Neural cell (in vitro differentiated cells): ENCODE results near the gene FGF21. TPM values are rescaled to one million over a fixed set of nuclear protein-coding genes. Genes with fewer than 3 reads are reported as not detected.

Experiments
- H2AFZ ChIP-seq: fragments of 200-600, 300-800 bp; sonication (generic), shearing (Covaris generic); 2 replicates; pipeline ENCODE4 v1.6.0; 2014; ENCODE audit warnings: low read depth, mild to moderate bottlenecking, antibody characterized with exemption, low read length, moderate library complexity
- H3F3A ChIP-seq: fragments of 200-600 bp; shearing (Covaris generic); 2 replicates; pipeline ENCODE4 v1.6.1; 2016; ENCODE audit warnings: mild to moderate bottlenecking, moderate library complexity, mixed read lengths, antibody characterized with exemption, low read length; ENCODE audit not compliant: insufficient read depth, poor library complexity, severe bottlenecking
- H3K27ac ChIP-seq: fragments of 200-600, 300-800 bp; sonication (generic), shearing (Covaris generic); 2 replicates; pipeline ENCODE4 v1.5.1; 2014; ENCODE audit warnings: mild to moderate bottlenecking, low read length, moderate library complexity
- H3K27me3 ChIP-seq: fragments of 300-800, 200-600 bp; sonication (generic), shearing (Covaris generic); 2 replicates; pipeline ENCODE4 v1.6.0; 2014; ENCODE audit warnings: mild to moderate bottlenecking, low read depth, low read length, moderate library complexity; ENCODE audit not compliant: insufficient read depth
- H3K36me3 ChIP-seq: fragments of 300-800, 200-600 bp; sonication (generic), shearing (Covaris generic); 2 replicates; pipeline ENCODE4 v1.5.1; 2014; ENCODE audit warnings: mild to moderate bottlenecking, antibody characterized with exemption, low read length, moderate library complexity; ENCODE audit not compliant: insufficient read depth
- H3K4me2 ChIP-seq: fragments of 300-800, 200-600 bp; sonication (generic), shearing (Covaris generic); 2 replicates; pipeline ENCODE4 v1.6.0; 2014; ENCODE audit warnings: mild to moderate bottlenecking, low read length
- H3K4me3 ChIP-seq: fragments of 300-800, 200-600 bp; sonication (generic), shearing (Covaris generic); 2 replicates; pipeline ENCODE4 v1.5.1; 2014; ENCODE audit warnings: mild to moderate bottlenecking, low read length, moderate library complexity
- H3K79me2 ChIP-seq: fragments of 200-600 bp; shearing (Covaris generic); replicated peaks from 2 replicates; pipeline ENCODE4 v1.6.0; 2014; ENCODE audit warnings: mild to moderate bottlenecking, low read length, moderate library complexity; ENCODE audit not compliant: insufficient read depth
- H3K9ac ChIP-seq: fragments of 300-800, 200-600 bp; sonication (generic), shearing (Covaris generic); 2 replicates; pipeline ENCODE4 v1.6.1; 2016; ENCODE audit warnings: mild to moderate bottlenecking, low read length, mixed read lengths
- H3K9me2 ChIP-seq: fragments of 200-600 bp; shearing (Covaris generic); 2 replicates; pipeline ENCODE4 v1.6.1; 2016; ENCODE audit warnings: mild to moderate bottlenecking, low read length, mixed read lengths; ENCODE audit not compliant: insufficient read depth
- H3K9me3 ChIP-seq: fragments of 200-600, 300-800 bp; sonication (generic), shearing (Covaris generic); 2 replicates; pipeline ENCODE4 v1.6.1; 2016; ENCODE audit warnings: mild to moderate bottlenecking, mixed run types, low read length, moderate library complexity, mixed read lengths
- H4K20me1 ChIP-seq: fragments of 200-600 bp; shearing (Covaris generic); 2 replicates; pipeline ENCODE4 v1.6.1; 2016; ENCODE audit warnings: mild to moderate bottlenecking, mixed run types; ENCODE audit not compliant: insufficient read depth
- EP300 ChIP-seq: fragments of 450-650 bp; conservative IDR thresholded peaks from 2 replicates; pipeline ENCODE4 v1.6.1; 2014; ENCODE audit warnings: antibody characterized with exemption, mild to moderate bottlenecking, moderate library complexity; ENCODE audit not compliant: poor library complexity, severe bottlenecking
- EZH2 ChIP-seq: fragments of 200-600, 300-800 bp; shearing (Covaris generic), sonication (generic); IDR thresholded peaks from 2 replicates; pipeline ENCODE4 v1.6.1; 2014; ENCODE audit warnings: antibody characterized with exemption, low read length, borderline replicate concordance, mild to moderate bottlenecking; ENCODE audit not compliant: insufficient read depth, poor library complexity, severe bottlenecking
- MXI1 ChIP-seq: fragments of 450-650 bp; conservative IDR thresholded peaks from 2 replicates; pipeline ENCODE4 v1.6.1; 2014; ENCODE audit warnings: antibody characterized with exemption, mild to moderate bottlenecking; ENCODE audit not compliant: poor library complexity, severe bottlenecking
- POLR2AphosphoS5 ChIP-seq: IDR thresholded peaks from 2 replicates; pipeline ENCODE4 v1.6.1; 2012
- RAD21 ChIP-seq: fragments of 450-650 bp; conservative IDR thresholded peaks from 2 replicates; pipeline ENCODE4 v1.6.1; 2014; ENCODE audit warnings: antibody characterized with exemption, mild to moderate bottlenecking, moderate library complexity
- SMC3 ChIP-seq: fragments of 450-650 bp; conservative IDR thresholded peaks from 2 replicates; pipeline ENCODE4 v1.6.1; 2014; ENCODE audit warnings: antibody characterized with exemption, mild to moderate bottlenecking, moderate library complexity; ENCODE audit not compliant: poor library complexity
- TAF1 ChIP-seq: IDR thresholded peaks from 2 replicates; pipeline ENCODE4 v1.6.1; 2012; ENCODE audit warnings: low read depth
- polyA plus RNA-seq: library from polyadenylated mRNA; depleted of rRNA; stranded (reverse); fragments of >200 nt; gene quantifications from 2 replicates; pipeline ENCODE4 v1.2.3, GENCODE V29; 2014
- TF ChIP-seq, protein P1 (sequence below): IDR thresholded peaks from 2 replicates; pipeline ENCODE4 v1.6.1; 2012; ENCODE audit warnings: borderline replicate concordance
- TF ChIP-seq, protein P2 (sequence below): fragments of 450-650 bp; IDR thresholded peaks from 2 replicates; pipeline ENCODE4 v1.5.1; 2014; ENCODE audit warnings: antibody characterized with exemption, mild to moderate bottlenecking, moderate library complexity; ENCODE audit not compliant: poor library complexity, severe bottlenecking

The FGF21 gene
- polyA plus RNA-seq, 1 donor from 2014 or later = not detected

DNA sequence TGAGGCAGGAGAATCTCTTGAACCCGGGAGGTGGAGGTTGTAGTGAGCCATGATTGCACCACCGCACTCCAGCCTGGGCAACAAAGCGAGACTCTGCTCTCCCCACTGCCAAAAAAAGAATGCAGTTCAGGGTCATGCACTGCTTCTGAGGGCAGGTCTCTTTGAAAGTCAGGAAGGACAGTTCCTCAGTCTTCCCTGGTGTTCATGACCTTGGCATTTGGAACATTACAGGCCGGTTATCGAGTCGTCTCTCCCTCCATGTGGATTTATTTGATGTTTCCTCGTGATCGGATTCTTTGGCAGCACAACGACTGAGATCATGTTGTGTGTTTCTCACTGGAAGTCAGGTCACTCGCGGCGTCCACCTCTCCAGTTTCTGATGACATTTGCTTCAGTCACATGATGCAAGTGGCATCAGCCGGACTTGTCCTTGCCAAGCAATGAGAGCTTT is 17.2 kb downstream of the FGF21 start:
- H3K79me2 ChIP-seq = no peaks in the 10 kb centered on the region
- no peaks in the 10 kb centered on the region for H3K9me3 ChIP-seq
- no peak for TF ChIP-seq EZH2
- no peak for TF ChIP-seq MXI1
- no peak for TF ChIP-seq EP300
- no peak for TF ChIP-seq POLR2AphosphoS5
- TF ChIP-seq, protein P1, sequence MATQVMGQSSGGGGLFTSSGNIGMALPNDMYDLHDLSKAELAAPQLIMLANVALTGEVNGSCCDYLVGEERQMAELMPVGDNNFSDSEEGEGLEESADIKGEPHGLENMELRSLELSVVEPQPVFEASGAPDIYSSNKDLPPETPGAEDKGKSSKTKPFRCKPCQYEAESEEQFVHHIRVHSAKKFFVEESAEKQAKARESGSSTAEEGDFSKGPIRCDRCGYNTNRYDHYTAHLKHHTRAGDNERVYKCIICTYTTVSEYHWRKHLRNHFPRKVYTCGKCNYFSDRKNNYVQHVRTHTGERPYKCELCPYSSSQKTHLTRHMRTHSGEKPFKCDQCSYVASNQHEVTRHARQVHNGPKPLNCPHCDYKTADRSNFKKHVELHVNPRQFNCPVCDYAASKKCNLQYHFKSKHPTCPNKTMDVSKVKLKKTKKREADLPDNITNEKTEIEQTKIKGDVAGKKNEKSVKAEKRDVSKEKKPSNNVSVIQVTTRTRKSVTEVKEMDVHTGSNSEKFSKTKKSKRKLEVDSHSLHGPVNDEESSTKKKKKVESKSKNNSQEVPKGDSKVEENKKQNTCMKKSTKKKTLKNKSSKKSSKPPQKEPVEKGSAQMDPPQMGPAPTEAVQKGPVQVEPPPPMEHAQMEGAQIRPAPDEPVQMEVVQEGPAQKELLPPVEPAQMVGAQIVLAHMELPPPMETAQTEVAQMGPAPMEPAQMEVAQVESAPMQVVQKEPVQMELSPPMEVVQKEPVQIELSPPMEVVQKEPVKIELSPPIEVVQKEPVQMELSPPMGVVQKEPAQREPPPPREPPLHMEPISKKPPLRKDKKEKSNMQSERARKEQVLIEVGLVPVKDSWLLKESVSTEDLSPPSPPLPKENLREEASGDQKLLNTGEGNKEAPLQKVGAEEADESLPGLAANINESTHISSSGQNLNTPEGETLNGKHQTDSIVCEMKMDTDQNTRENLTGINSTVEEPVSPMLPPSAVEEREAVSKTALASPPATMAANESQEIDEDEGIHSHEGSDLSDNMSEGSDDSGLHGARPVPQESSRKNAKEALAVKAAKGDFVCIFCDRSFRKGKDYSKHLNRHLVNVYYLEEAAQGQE = no peak
- TF ChIP-seq SMC3 = no peak
- no peak for TF ChIP-seq TAF1
- no peak for TF ChIP-seq RAD21
- TF ChIP-seq, protein P2, sequence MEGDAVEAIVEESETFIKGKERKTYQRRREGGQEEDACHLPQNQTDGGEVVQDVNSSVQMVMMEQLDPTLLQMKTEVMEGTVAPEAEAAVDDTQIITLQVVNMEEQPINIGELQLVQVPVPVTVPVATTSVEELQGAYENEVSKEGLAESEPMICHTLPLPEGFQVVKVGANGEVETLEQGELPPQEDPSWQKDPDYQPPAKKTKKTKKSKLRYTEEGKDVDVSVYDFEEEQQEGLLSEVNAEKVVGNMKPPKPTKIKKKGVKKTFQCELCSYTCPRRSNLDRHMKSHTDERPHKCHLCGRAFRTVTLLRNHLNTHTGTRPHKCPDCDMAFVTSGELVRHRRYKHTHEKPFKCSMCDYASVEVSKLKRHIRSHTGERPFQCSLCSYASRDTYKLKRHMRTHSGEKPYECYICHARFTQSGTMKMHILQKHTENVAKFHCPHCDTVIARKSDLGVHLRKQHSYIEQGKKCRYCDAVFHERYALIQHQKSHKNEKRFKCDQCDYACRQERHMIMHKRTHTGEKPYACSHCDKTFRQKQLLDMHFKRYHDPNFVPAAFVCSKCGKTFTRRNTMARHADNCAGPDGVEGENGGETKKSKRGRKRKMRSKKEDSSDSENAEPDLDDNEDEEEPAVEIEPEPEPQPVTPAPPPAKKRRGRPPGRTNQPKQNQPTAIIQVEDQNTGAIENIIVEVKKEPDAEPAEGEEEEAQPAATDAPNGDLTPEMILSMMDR = no peak
- H3K9ac ChIP-seq = no peak overlapping the region
- H3K4me3 ChIP-seq = no peak overlapping the region
- no peaks in the 10 kb centered on the region for H3K27me3 ChIP-seq
- no peaks in the 10 kb centered on the region for H3K9me2 ChIP-seq
- H3K36me3 ChIP-seq = no peaks in the 10 kb centered on the region
- H4K20me1 ChIP-seq = no peaks in the 10 kb centered on the region
- no peak overlapping the region for H2AFZ ChIP-seq
- no peak overlapping the region for H3K27ac ChIP-seq
- no peak overlapping the region for H3K4me2 ChIP-seq
- H3F3A ChIP-seq = no peaks in the 10 kb centered on the region

DNA sequence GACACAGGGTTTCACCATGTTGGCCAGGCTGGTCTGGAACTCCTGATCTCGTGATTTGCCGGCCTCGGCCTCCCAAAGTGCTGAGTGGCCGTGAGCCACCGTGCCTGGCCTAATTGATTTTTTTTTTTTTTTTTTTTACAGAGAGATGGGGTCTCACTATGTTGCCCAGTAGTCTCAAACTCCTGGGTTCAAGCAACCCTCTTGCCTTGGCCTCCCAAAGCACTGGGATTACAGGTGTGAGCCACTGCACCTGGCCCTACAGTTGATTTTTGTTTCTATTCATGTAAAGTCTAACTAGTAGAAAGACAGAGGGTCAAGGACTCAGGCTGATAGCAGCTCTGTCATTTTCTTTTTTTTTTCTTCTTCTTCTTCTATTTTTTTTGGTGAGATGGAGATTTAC is 21.8 kb downstream of the FGF21 start:
- Histone ChIP-seq H3K27me3 (no peaks in the 10 kb centered on the region), H3K9me2 (no peaks in the 10 kb centered on the region), H3K4me3 (no peak overlapping the region), H3K36me3 (no peaks in the 10 kb centered on the region), H3K79me2 (no peaks in the 10 kb centered on the region), H3K4me2 (no peak overlapping the region), H3K9ac (no peak overlapping the region), H3K27ac (no peak overlapping the region), H2AFZ (no peak overlapping the region), H3K9me3 (no peaks in the 10 kb centered on the region), H4K20me1 (no peaks in the 10 kb centered on the region), H3F3A (no peaks in the 10 kb centered on the region)
- TF ChIP-seq, protein P2 = no peak
- TF ChIP-seq SMC3 (no peak), POLR2AphosphoS5 (no peak), RAD21 (no peak), TAF1 (no peak), MXI1 (no peak), EZH2 (no peak), EP300 (no peak)
- TF ChIP-seq, protein P1 = no peak
